Sigmoid colon (tissue), 4 donors: Measurements from ENCODE around the gene SPAG16.

Experiments
- CTCF ChIP-seq, 4 experiments: fragments of 450-650 bp in 3 of 4; fragments of 200-600 bp in 1 of 4; IDR thresholded peaks; one replicate each; pipeline ENCODE4 v1.5.1; 2016 to 2019; ENCODE audit warnings: antibody characterized with exemption in 4 of 4, mild to moderate bottlenecking in 3 of 4, moderate library complexity in 2 of 4
- EP300 ChIP-seq, 4 donors: sonication (generic); formaldehyde crosslinking; IDR thresholded peaks; one replicate each; pipeline ENCODE4 v1.6.1; 2017; ENCODE audit warnings: antibody characterized with exemption in 4 of 4
- POLR2A ChIP-seq, 2 donors: fragments of 450-650 bp; IDR thresholded peaks; one replicate each; pipeline ENCODE4 v1.6.1; 2016; ENCODE audit warnings: antibody characterized with exemption in 2 of 2, mild to moderate bottlenecking in 2 of 2, moderate library complexity in 2 of 2
- POLR2AphosphoS5 ChIP-seq, 4 donors: sonication (generic); formaldehyde crosslinking; IDR thresholded peaks; one replicate each; pipeline ENCODE4 v1.6.1; 2017; ENCODE audit warnings: antibody characterized with exemption in 4 of 4

GRCh38 chr2:213816583-213816982 lies 532.3 kb downstream of the SPAG16 start:
- TF ChIP-seq CTCF (IDR thresholded peaks at IDR 0.05) (no peak), EP300 (IDR thresholded peaks at IDR 0.05) (no peak), POLR2AphosphoS5 (IDR thresholded peaks at IDR 0.05) (no peak), POLR2A (IDR thresholded peaks at IDR 0.05) (no peak)
